HEK293 (cell line): ENCODE results near the gene NIPAL3.

ENCODE experiments used
- CTCF ChIA-PET: fragments of 350-600 bp; formaldehyde crosslinking; extraction: SDS; loops from one replicate; lab custom pipeline; 2021; ENCODE audit warnings: antibody characterized with exemption; lab: Yijun Ruan, JAX
- POLR2A ChIA-PET: fragments of 300-600 bp; formaldehyde crosslinking; extraction: SDS; loops from one replicate; lab custom pipeline; 2020; ENCODE audit warnings: antibody characterized with exemption, inconsistent platforms; lab: Yijun Ruan, JAX
- H3K27ac ChIP-seq: fragments of 200-500 bp; sonication (Bioruptor generic); 2 replicates; pipeline ENCODE4 v1.5.1; 2014; ENCODE audit warnings: low read depth, low read length, control low read depth, inconsistent platforms; ENCODE audit errors: extremely low read depth
- H3K36me3 ChIP-seq, 2 experiments: fragments of 200-500 bp in 1 of 2; sonication (Bioruptor generic) in 1 of 2; 1 replicate in 1 of 2; 2 replicates in 1 of 2; pipeline ENCODE4 v1.5.1; 2014 to 2017; ENCODE audit warnings: inconsistent platforms in 2 of 2, low read length in 2 of 2; ENCODE audit not compliant: control insufficient read depth in 2 of 2, insufficient read depth in 1 of 2
- H3K4me1 ChIP-seq: fragments of 200-500 bp; sonication (Bioruptor generic); 2 replicates; pipeline ENCODE4 v1.5.1; 2014; ENCODE audit warnings: mild to moderate bottlenecking, low read length, inconsistent platforms; ENCODE audit not compliant: control insufficient read depth, insufficient read depth
- H3K4me3 ChIP-seq: 2 replicates; pipeline ENCODE4 v1.5.1; 2011; ENCODE audit warnings: low read depth, mild to moderate bottlenecking, control low read depth, low read length, moderate library complexity
- H3K9me3 ChIP-seq: fragments of 200-500 bp; sonication (Bioruptor generic); 2 replicates; pipeline ENCODE4 v1.5.1; 2014; ENCODE audit warnings: low read depth, low read length, inconsistent platforms; ENCODE audit not compliant: control insufficient read depth, insufficient read depth
- KLF8 ChIP-seq: fragments of 450-650 bp; formaldehyde crosslinking; IDR thresholded peaks from 2 replicates; pipeline ENCODE4 v1.5.1; 2016; ENCODE audit warnings: missing biosample characterization, missing genetic modification characterization
- MZF1 ChIP-seq: fragments of 450-650 bp; formaldehyde crosslinking; IDR thresholded peaks from 2 replicates; pipeline ENCODE4 v1.5.1; 2017; ENCODE audit warnings: missing biosample characterization, missing genetic modification characterization, borderline replicate concordance
- PRDM6 ChIP-seq: fragments of 450-650 bp; formaldehyde crosslinking; IDR thresholded peaks from 2 replicates; pipeline ENCODE4 v1.5.1; 2017; ENCODE audit warnings: missing biosample characterization, missing genetic modification characterization
- SCRT2 ChIP-seq: fragments of 450-650 bp; formaldehyde crosslinking; IDR thresholded peaks from 2 replicates; pipeline ENCODE4 v1.5.1; 2016; ENCODE audit warnings: missing biosample characterization, missing genetic modification characterization
- ZBTB21 ChIP-seq: fragments of 450-650 bp; formaldehyde crosslinking; IDR thresholded peaks from 2 replicates; pipeline ENCODE4 v1.5.1; 2017; ENCODE audit warnings: missing biosample characterization, missing genetic modification characterization
- ZBTB44 ChIP-seq: fragments of 450-650 bp; IDR thresholded peaks from 2 replicates; pipeline ENCODE4 v1.5.1; 2018; ENCODE audit warnings: missing biosample characterization, mild to moderate bottlenecking, missing genetic modification characterization
- ZBTB6 ChIP-seq: fragments of 450-650 bp; formaldehyde crosslinking; IDR thresholded peaks from 2 replicates; pipeline ENCODE4 v1.5.1; 2017; ENCODE audit warnings: missing biosample characterization, missing genetic modification characterization
- ZBTB7A ChIP-seq: fragments of 450-650 bp; formaldehyde crosslinking; IDR thresholded peaks from 2 replicates; pipeline ENCODE4 v1.5.1; 2016; ENCODE audit warnings: low read depth, missing biosample characterization, missing genetic modification characterization
- ZNF211 ChIP-seq: fragments of 450-650 bp; formaldehyde crosslinking; IDR thresholded peaks from 2 replicates; pipeline ENCODE4 v1.5.1; 2016; ENCODE audit warnings: low read depth, missing biosample characterization, missing genetic modification characterization
- ZNF280C ChIP-seq: fragments of 450-650 bp; formaldehyde crosslinking; IDR thresholded peaks from 2 replicates; pipeline ENCODE4 v1.5.1; 2016; ENCODE audit warnings: missing biosample characterization, missing genetic modification characterization
- ZNF324 ChIP-seq: fragments of 450-650 bp; formaldehyde crosslinking; IDR thresholded peaks from 2 replicates; pipeline ENCODE4 v1.5.1; 2016; ENCODE audit warnings: missing biosample characterization, missing genetic modification characterization
- ZNF561 ChIP-seq: fragments of 450-650 bp; IDR thresholded peaks from 2 replicates; pipeline ENCODE4 v1.5.1; 2018; ENCODE audit warnings: missing biosample characterization, missing genetic modification characterization, borderline replicate concordance
- ZNF626 ChIP-seq: fragments of 450-650 bp; sonication (Bioruptor Pico); formaldehyde crosslinking; IDR thresholded peaks from 2 replicates; pipeline ENCODE4 v1.5.1; 2018; ENCODE audit warnings: missing biosample characterization, missing genetic modification characterization, inconsistent platforms
- ZNF777 ChIP-seq: fragments of 450-650 bp; formaldehyde crosslinking; IDR thresholded peaks from 2 replicates; pipeline ENCODE4 v1.5.1; 2017; ENCODE audit warnings: missing biosample characterization, missing genetic modification characterization, borderline replicate concordance
- ZNF791 ChIP-seq: fragments of 450-650 bp; formaldehyde crosslinking; IDR thresholded peaks from 2 replicates; pipeline ENCODE4 v1.5.1; 2016; ENCODE audit warnings: missing biosample characterization, missing genetic modification characterization
- TF ChIP-seq, protein P1 (sequence below): fragments of 450-650 bp; formaldehyde crosslinking; IDR thresholded peaks from 2 replicates; pipeline ENCODE4 v1.5.1; 2017; ENCODE audit warnings: missing biosample characterization, mild to moderate bottlenecking, missing genetic modification characterization, moderate library complexity
- TF ChIP-seq, protein P2 (sequence below): fragments of 450-650 bp; formaldehyde crosslinking; IDR thresholded peaks from 2 replicates; pipeline ENCODE4 v1.5.1; 2016; ENCODE audit warnings: missing biosample characterization, missing genetic modification characterization

The NIPAL3 gene

DNA sequence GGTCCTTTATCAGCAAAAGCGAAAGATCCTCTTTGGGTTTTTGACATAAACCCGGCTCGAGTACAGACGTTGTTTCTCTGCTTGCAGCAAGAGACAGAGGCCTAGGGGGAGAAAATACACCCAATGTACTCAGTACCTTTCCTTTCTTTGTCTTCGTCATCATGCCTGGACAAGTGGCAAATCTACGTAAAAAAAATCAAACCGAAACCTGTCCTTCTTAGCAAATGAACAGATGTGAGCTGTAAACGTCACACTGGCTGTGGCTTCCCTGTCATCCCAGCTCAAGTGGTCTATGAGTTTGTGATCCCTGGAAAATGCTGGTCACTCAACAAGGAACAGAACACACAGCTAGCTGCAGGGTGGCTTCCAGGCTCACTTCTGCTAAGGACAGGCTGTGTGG, 41.9 kb upstream of the NIPAL3 start (continued):
- TF ChIP-seq ZNF280C (tag by site-specific recombination) (no peak), ZNF561 (no peak), ZNF777 (no peak), ZBTB7A (tag by site-specific recombination) (no peak), ZBTB21 (no peak), ZNF211 (tag by site-specific recombination) (no peak)

DNA sequence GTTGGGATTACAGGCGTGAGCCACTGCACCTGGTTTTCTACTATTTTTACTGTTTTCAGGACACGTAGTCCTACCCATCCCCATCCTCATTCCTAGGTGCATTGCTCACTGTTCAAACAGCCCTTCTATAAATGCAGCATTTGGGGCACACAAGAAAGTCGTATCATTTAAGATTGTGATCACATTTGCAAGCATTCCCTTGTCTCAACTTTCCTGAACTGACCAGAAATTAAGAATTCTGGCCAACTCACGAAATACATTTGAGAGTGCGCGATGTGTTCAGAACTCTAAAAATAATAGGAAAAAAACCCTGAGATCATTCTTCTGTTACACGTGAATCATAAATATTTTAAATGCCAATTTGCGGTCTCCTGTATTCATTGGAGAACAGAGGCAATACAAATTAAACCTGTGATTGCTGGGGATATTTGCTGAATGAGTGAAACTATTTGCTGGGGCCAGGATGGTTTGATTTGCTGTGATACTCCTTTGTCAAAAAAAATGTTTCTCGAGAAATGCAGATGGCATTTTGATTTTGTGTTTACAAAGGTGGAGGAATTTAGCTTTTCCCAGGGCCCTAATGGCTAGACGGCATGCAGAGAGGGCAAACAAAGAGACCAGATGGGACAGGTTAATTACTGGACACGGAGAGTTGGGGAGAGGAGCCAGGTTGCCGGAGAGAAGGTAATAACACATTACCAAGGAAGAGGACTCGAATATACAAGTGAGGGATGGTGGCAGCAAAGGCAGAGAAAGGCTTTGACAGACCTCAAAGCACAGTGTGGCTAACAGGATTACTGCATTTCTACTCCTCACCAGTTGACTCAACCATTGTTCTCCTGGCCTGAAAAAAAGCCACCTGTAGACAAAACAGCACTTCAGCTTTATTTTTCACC, 40.5 kb upstream of the NIPAL3 start:
- TF ChIP-seq PRDM6 (tag by site-specific recombination) (peak; percentile 26; the same call in 1 of the 2 replicates), SCRT2 (tag by site-specific recombination) (peak; percentile 80), ZNF626 (no peak), KLF8 (no peak)
- TF ChIP-seq, all 188 proteins: peak for 2
- POLR2A ChIA-PET: no interaction called here
- no peaks in the 10 kb centered on the region for H3K4me1 ChIP-seq
- peaks cover 0 to 48% of the 10 kb centered on the region in 2 experiments; a peak in 1 of 3 replicates for H3K36me3 ChIP-seq
- no peaks in the 10 kb centered on the region for H3K9me3 ChIP-seq
- CTCF ChIA-PET: interaction anchor here (1.3 kb wide), 1 partner anchor 16 kb away, joined by 5 read pairs; no protein-coding TSS in a partner anchor
- H3K27ac ChIP-seq: no peak overlapping the region
- H3K4me3 ChIP-seq: no peak overlapping the region

- no peak for TF ChIP-seq MZF1 (tag by site-specific recombination)
- no peak overlapping the region for H3K4me3 ChIP-seq
- H3K27ac ChIP-seq: no peak overlapping the region
- no peaks in the 10 kb centered on the region for H3K4me1 ChIP-seq
- CTCF ChIA-PET: interaction anchor here (0.7 to 11.1 kb wide), 4 partner anchors 11 to 180 kb away, joined by 4 to 175 read pairs (median 26); no protein-coding TSS in a partner anchor
- no peaks in the 10 kb centered on the region for H3K9me3 ChIP-seq
- POLR2A ChIA-PET: no interaction called here
- H3K36me3 ChIP-seq: peaks cover 0 to 63% of the 10 kb centered on the region in 2 experiments; a peak in 1 of 3 replicates
These were observed 35.8 kb upstream of the NIPAL3 start for GRCh38 chr1:24379733-24380315.

DNA sequence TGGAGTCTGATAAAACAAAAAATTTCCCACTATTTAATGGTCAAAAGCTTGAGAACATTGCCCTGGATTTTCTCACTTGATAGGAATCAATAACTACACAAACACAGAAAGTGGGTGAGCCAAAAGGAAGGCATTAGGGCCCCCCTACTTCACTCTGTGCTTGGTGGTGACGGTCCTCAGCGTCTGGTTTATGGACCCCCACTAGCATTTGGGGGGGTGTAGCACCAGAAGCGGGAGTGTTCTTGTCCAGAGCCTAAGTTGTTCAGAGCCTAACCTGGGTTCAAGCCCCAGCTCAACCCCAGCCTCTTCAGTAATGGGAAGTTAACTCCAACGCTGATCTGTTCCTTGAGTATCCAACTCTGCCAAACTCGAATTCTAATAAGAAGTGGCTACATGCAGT, 35.1 kb upstream of the NIPAL3 start:
- Histone ChIP-seq H3K36me3 (peaks cover 0 to 64% of the 10 kb centered on the region in 2 experiments; a peak in 1 of 3 replicates), H3K27ac (no peak overlapping the region), H3K9me3 (no peaks in the 10 kb centered on the region), H3K4me3 (no peak overlapping the region), H3K4me1 (no peaks in the 10 kb centered on the region)
- ChIA-PET CTCF (interaction anchor here (0.7 to 11.1 kb wide), 5 partner anchors 11 to 549 kb away, joined by 3 to 175 read pairs (median 9); no protein-coding TSS in a partner anchor), POLR2A (no interaction called here)
- TF ChIP-seq, protein P1, sequence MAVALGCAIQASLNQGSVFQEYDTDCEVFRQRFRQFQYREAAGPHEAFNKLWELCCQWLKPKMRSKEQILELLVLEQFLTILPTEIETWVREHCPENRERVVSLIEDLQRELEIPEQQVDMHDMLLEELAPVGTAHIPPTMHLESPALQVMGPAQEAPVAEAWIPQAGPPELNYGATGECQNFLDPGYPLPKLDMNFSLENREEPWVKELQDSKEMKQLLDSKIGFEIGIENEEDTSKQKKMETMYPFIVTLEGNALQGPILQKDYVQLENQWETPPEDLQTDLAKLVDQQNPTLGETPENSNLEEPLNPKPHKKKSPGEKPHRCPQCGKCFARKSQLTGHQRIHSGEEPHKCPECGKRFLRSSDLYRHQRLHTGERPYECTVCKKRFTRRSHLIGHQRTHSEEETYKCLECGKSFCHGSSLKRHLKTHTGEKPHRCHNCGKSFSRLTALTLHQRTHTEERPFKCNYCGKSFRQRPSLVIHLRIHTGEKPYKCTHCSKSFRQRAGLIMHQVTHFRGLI: no peak
- no peak for TF ChIP-seq ZBTB44 (tag by site-specific recombination)
- no peak for TF ChIP-seq ZNF791
- TF ChIP-seq ZNF324 (tag by site-specific recombination): no peak
- TF ChIP-seq, protein P2, sequence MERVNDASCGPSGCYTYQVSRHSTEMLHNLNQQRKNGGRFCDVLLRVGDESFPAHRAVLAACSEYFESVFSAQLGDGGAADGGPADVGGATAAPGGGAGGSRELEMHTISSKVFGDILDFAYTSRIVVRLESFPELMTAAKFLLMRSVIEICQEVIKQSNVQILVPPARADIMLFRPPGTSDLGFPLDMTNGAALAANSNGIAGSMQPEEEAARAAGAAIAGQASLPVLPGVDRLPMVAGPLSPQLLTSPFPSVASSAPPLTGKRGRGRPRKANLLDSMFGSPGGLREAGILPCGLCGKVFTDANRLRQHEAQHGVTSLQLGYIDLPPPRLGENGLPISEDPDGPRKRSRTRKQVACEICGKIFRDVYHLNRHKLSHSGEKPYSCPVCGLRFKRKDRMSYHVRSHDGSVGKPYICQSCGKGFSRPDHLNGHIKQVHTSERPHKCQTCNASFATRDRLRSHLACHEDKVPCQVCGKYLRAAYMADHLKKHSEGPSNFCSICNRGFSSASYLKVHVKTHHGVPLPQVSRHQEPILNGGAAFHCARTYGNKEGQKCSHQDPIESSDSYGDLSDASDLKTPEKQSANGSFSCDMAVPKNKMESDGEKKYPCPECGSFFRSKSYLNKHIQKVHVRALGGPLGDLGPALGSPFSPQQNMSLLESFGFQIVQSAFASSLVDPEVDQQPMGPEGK (tag by site-specific recombination): no peak
- TF ChIP-seq ZBTB6: no peak
